H1 (cell line): Measurements from ENCODE around the gene TMEM232. TPM values are rescaled to one million over a fixed set of nuclear protein-coding genes. Genes with fewer than 3 reads are reported as not detected.

Experiments
- CTCF ChIA-PET: fragments of 300-600 bp; sonication (Branson Sonifier 250); formaldehyde crosslinking; loops from one replicate; lab custom pipeline; 2021; ENCODE audit not compliant: partially characterized antibody; lab: Charles Lee
- POLR2A ChIA-PET: fragments of 300-600 bp; sonication (Branson Sonifier 250); formaldehyde crosslinking; loops from one replicate; lab custom pipeline; 2021; ENCODE audit warnings: inconsistent platforms; ENCODE audit not compliant: partially characterized antibody; lab: Charles Lee
- DNase-seq, 2 experiments: peaks; one replicate each; pipeline versions ENCODE4 v3.0.0 to v3.0.0-alpha.2; 2010 to 2022; ENCODE audit warnings: low spot score in 2 of 2, low read depth in 1 of 2, mixed read lengths in 1 of 2
- FAIRE-seq: peaks from 2 replicates; lab custom pipeline; 2011; peaks lifted over from hg19 to GRCh38; lab: Jason Lieb, UNC
- H2AFZ ChIP-seq: 2 replicates; pipeline ENCODE4 v1.8.1; 2012; ENCODE audit warnings: low read length, inconsistent platforms
- H2AK5ac ChIP-seq: 2 replicates; pipeline ENCODE4 v1.6.1; 2013; ENCODE audit warnings: low read depth, low read length
- H2BK120ac ChIP-seq: replicated peaks from 2 replicates; pipeline ENCODE3; 2013; ENCODE audit warnings: low read depth, low read length, inconsistent platforms
- H2BK12ac ChIP-seq: 2 replicates; pipeline ENCODE4 v1.6.1; 2013; ENCODE audit warnings: low read depth, low read length
- H2BK15ac ChIP-seq: 2 replicates; pipeline ENCODE4 v1.6.1; 2013; ENCODE audit warnings: low read length
- H2BK20ac ChIP-seq: 2 replicates; pipeline ENCODE4 v1.6.1; 2013; ENCODE audit warnings: low read length
- H2BK5ac ChIP-seq: 2 replicates; pipeline ENCODE4 v1.6.1; 2013; ENCODE audit warnings: low read depth, low read length
- H3K14ac ChIP-seq: 2 replicates; pipeline ENCODE4 v1.6.1; 2013; ENCODE audit warnings: inconsistent platforms; ENCODE audit not compliant: insufficient read length
- H3K18ac ChIP-seq: 2 replicates; pipeline ENCODE4 v1.6.1; 2013; ENCODE audit warnings: low read length; ENCODE audit errors: extremely low read depth
- H3K23ac ChIP-seq: 2 replicates; pipeline ENCODE4 v1.6.1; 2013; ENCODE audit warnings: inconsistent platforms; ENCODE audit not compliant: insufficient read length
- H3K23me2 ChIP-seq: 2 replicates; pipeline ENCODE4 v1.6.1; 2013; ENCODE audit warnings: low read depth, low read length
- H3K27ac ChIP-seq: 2 replicates; pipeline ENCODE4 v1.6.1; 2011; ENCODE audit warnings: low read depth, low read length, inconsistent platforms
- H3K27me3 ChIP-seq, 4 experiments: replicated peaks in 1 of 4; 1 replicate in 1 of 4; 2 replicates in 3 of 4; pipeline versions ENCODE4 v1.6.1 to v1.8.1; 2011 to 2013; ENCODE audit warnings: low read length in 3 of 4, mild to moderate bottlenecking in 3 of 4, inconsistent platforms in 2 of 4, mixed read lengths in 2 of 4, moderate library complexity in 1 of 4; ENCODE audit not compliant: control insufficient read depth in 3 of 4, insufficient read depth in 3 of 4; ENCODE audit errors: extremely low read depth in 1 of 4
- H3K36me3 ChIP-seq, 4 experiments: 2 replicates each; pipeline versions ENCODE4 v1.6.1 to v1.8.1; 2011 to 2013; ENCODE audit warnings: mild to moderate bottlenecking in 4 of 4, low read length in 3 of 4, moderate library complexity in 2 of 4, control low read depth in 1 of 4, inconsistent platforms in 1 of 4; ENCODE audit not compliant: insufficient read depth in 4 of 4, control insufficient read depth in 2 of 4
- H3K4ac ChIP-seq: replicated peaks from 2 replicates; pipeline ENCODE3; 2013; ENCODE audit warnings: low read length, low read depth, mixed read lengths, inconsistent platforms; ENCODE audit not compliant: insufficient read length
- H3K4me1 ChIP-seq, 4 experiments: replicated peaks in 1 of 4; 1 replicate in 1 of 4; 2 replicates in 3 of 4; pipeline versions ENCODE4 v1.6.1 to v1.8.1; 2011 to 2013; ENCODE audit warnings: low read length in 3 of 4, inconsistent platforms in 2 of 4, mixed read lengths in 1 of 4; ENCODE audit not compliant: insufficient read depth in 4 of 4, control insufficient read depth in 3 of 4
- H3K4me2 ChIP-seq, 2 experiments: 2 replicates each; pipeline versions ENCODE4 v1.6.1 to v1.8.1; 2011 to 2013; ENCODE audit warnings: low read depth in 2 of 2, low read length in 2 of 2, control low read depth in 1 of 2, inconsistent platforms in 1 of 2, mild to moderate bottlenecking in 1 of 2; ENCODE audit not compliant: insufficient read depth in 1 of 2
- H3K4me3 ChIP-seq, 4 experiments: fragments of 200-600, 300-600 bp in 1 of 4; sonication (generic), shearing (Covaris generic), sonication (Bioruptor Twin) in 1 of 4; 2 replicates each; pipeline versions ENCODE4 v1.5.1 to v1.8.1; 2011 to 2016; ENCODE audit warnings: low read length in 4 of 4, low read depth in 3 of 4, control low read depth in 2 of 4, inconsistent platforms in 2 of 4, mild to moderate bottlenecking in 2 of 4, mixed read lengths in 1 of 4, moderate library complexity in 1 of 4; ENCODE audit not compliant: insufficient read depth in 2 of 4; ENCODE audit errors: extremely low read depth in 1 of 4
- H3K56ac ChIP-seq: replicated peaks from 2 replicates; pipeline ENCODE3; 2013; ENCODE audit warnings: low read depth, mild to moderate bottlenecking, mixed read lengths, low read length, inconsistent platforms; ENCODE audit not compliant: insufficient read length
- H3K79me1 ChIP-seq: 2 replicates; pipeline ENCODE4 v1.6.1; 2013; ENCODE audit warnings: low read depth, low read length, control low read depth
- H3K79me2 ChIP-seq, 2 experiments: 2 replicates each; pipeline versions ENCODE4 v1.6.1 to v1.8.1; 2012 to 2013; ENCODE audit warnings: low read length in 2 of 2, mild to moderate bottlenecking in 2 of 2, inconsistent platforms in 1 of 2; ENCODE audit not compliant: insufficient read depth in 2 of 2, control insufficient read depth in 1 of 2
- H3K9ac ChIP-seq, 4 experiments: replicated peaks in 1 of 4; 1 replicate in 1 of 4; 2 replicates in 3 of 4; pipeline versions ENCODE4 v1.6.1 to v1.8.1; 2011 to 2013; ENCODE audit warnings: low read depth in 3 of 4, low read length in 3 of 4, control low read depth in 2 of 4, mild to moderate bottlenecking in 2 of 4, moderate library complexity in 2 of 4, inconsistent platforms in 1 of 4; ENCODE audit errors: extremely low read depth in 1 of 4
- H3K9me3 ChIP-seq, 2 experiments: 2 replicates each; pipeline versions ENCODE4 v1.6.1 to v1.8.1; 2012 to 2013; ENCODE audit warnings: mild to moderate bottlenecking in 2 of 2, moderate library complexity in 2 of 2, control low read depth in 1 of 2, inconsistent platforms in 1 of 2, low read depth in 1 of 2, low read length in 1 of 2, mixed read lengths in 1 of 2; ENCODE audit not compliant: insufficient read depth in 2 of 2
- H4K20me1 ChIP-seq, 2 experiments: replicated peaks in 1 of 2; 2 replicates each; pipeline versions ENCODE3 to v1.8.1; 2011 to 2013; ENCODE audit warnings: inconsistent platforms in 2 of 2, low read length in 2 of 2, mild to moderate bottlenecking in 1 of 2; ENCODE audit not compliant: insufficient read depth in 2 of 2, control insufficient read depth in 1 of 2
- H4K5ac ChIP-seq: 2 replicates; pipeline ENCODE4 v1.6.1; 2013; ENCODE audit warnings: low read length, low read depth, mixed read lengths, inconsistent platforms; ENCODE audit not compliant: insufficient read length
- H4K8ac ChIP-seq: 2 replicates; pipeline ENCODE4 v1.8.0; 2013; ENCODE audit warnings: mild to moderate bottlenecking, moderate library complexity, low read length, inconsistent platforms; ENCODE audit not compliant: insufficient read depth; ENCODE audit errors: extremely low read depth
- H4K91ac ChIP-seq: replicated peaks from 2 replicates; pipeline ENCODE3; 2013; ENCODE audit warnings: low read length, mixed read lengths, inconsistent platforms; ENCODE audit not compliant: insufficient read length
- CBX5 ChIP-seq: fragments of 300-800, 300-1000 bp; sonication (generic); IDR thresholded peaks from 2 replicates; pipeline ENCODE4 v1.7.1; 2016; ENCODE audit warnings: antibody characterized with exemption, low read length, low read depth
- SP1 ChIP-seq: IDR thresholded peaks from 2 replicates; pipeline ENCODE4 v1.6.1; 2011; ENCODE audit warnings: low read depth, low read length
- WGBS, 2 experiments: shearing (Covaris generic) in 1 of 2; methylation state at CpG; one replicate each; pipeline versions ENCODE4 v1.1.6 to v1.1.7; 2013 to 2015; ENCODE audit warnings: low lambda C conversion rate in 2 of 2, mixed read lengths in 2 of 2, inconsistent platforms in 1 of 2, low coverage in 1 of 2, missing lambda C conversion rate in 1 of 2; ENCODE audit not compliant: insufficient replicate concordance in 2 of 2, insufficient coverage in 1 of 2, insufficient read length in 1 of 2; ENCODE audit errors: extremely low coverage in 1 of 2, missing lambda C conversion rate in 1 of 2; 5-methylcytosine and 5-hydroxymethylcytosine counted together
- polyA plus RNA-seq, 7 experiments: library from polyadenylated mRNA; depleted of rRNA in 3 of 7; stranded (reverse) in 5 of 7; unstranded in 2 of 7; fragments of >200 nt in 5 of 7; fragments of 200-250 nt in 2 of 7; gene quantifications; 1 replicate in 5 of 7; 2 replicates in 1 of 7; 4 replicates in 1 of 7; pipeline versions ENCODE4 v1.2.1 to v1.2.3, GENCODE V29; 2011 to 2013; ENCODE audit warnings: missing spikeins in 2 of 7, mixed read lengths in 2 of 7
- total RNA-seq: library from RNA; stranded (reverse); fragmentation: NEBNext Ultra II Directional; extraction: Animal tissue kit (Norgen Biotek cat#: 25700); gene quantifications from 2 replicates; pipeline ENCODE4 v1.2.1, GENCODE V29; 2021

TMEM232 gene
- total and polyA plus RNA-seq, 2 of the 8 experiments (the other 6 are each of a cell fraction or from before 2014, with no cell fraction given), result 0.38 to 1.3 TPM

- Histone ChIP-seq H3K56ac (no peak overlapping the region), H3K27ac (no peak overlapping the region), H3K27me3 (no peaks in the 10 kb centered on the region), H4K20me1 (no peaks in the 10 kb centered on the region), H3K79me1 (no peaks in the 10 kb centered on the region), H3K23me2 (no peaks in the 10 kb centered on the region), H4K8ac (no peak overlapping the region), H3K9ac (no peak overlapping the region), H3K4me2 (no peak overlapping the region), H2BK15ac (no peak overlapping the region), H3K18ac (no peak overlapping the region), H3K4ac (no peak overlapping the region), H3K36me3 (no peaks in the 10 kb centered on the region), H2BK5ac (no peak overlapping the region), H3K23ac (no peak overlapping the region), H2AK5ac (no peak overlapping the region), H2BK12ac (no peak overlapping the region), H2BK20ac (no peak overlapping the region), H3K79me2 (no peaks in the 10 kb centered on the region), H3K14ac (no peak overlapping the region), H4K91ac (no peak overlapping the region), H4K5ac (no peak overlapping the region), H3K4me3 (no peak overlapping the region), H3K4me1 (no peaks in the 10 kb centered on the region; a peak in 1 of 7 replicates), H2AFZ (no peak overlapping the region), H3K9me3 (no peaks in the 10 kb centered on the region), H2BK120ac (no peak overlapping the region)
- CTCF ChIA-PET, result no interaction called here
- WGBS, 2 experiments, result 64% methylated on average over 6 of the region's 6 CpGs; no CpG with 5 or more reads in 1 of the 2 experiments
- POLR2A ChIA-PET, result no interaction called here
- no peak for FAIRE-seq
- DNase-seq, result no peak
- no peak for TF ChIP-seq SP1
- no peak for TF ChIP-seq CBX5
These were observed 61.2 kb downstream of the TMEM232 start for GRCh38 chr5:110665184-110665726.
